DND-41 (cell line): Measurements from ENCODE around the gene ZNF366.

Experiments used
- ATAC-seq: fragments of 200-7000 bp; cut with Tn5 transposase; 3 replicates; pipeline ENCODE4 v1.9.1; 2021; ENCODE audit warnings: low read depth; ENCODE audit not compliant: insufficient read depth
- DNase-seq: peaks from one replicate; pipeline ENCODE4 v3.0.0-alpha.2; 2020
- H2AFZ ChIP-seq: 2 replicates; pipeline ENCODE4 v1.6.0; 2012; ENCODE audit warnings: low read depth, low read length
- H3K27ac ChIP-seq: 2 replicates; pipeline ENCODE4 v1.5.1; 2012; ENCODE audit warnings: low read length, inconsistent platforms
- H3K27me3 ChIP-seq: fragments of 200-600 bp; sonication (generic); 2 replicates; pipeline ENCODE4 v1.6.0; 2012; ENCODE audit warnings: low read length, mild to moderate bottlenecking, inconsistent platforms; ENCODE audit not compliant: insufficient read depth, poor library complexity
- H3K36me3 ChIP-seq: 2 replicates; pipeline ENCODE4 v1.5.1; 2012; ENCODE audit warnings: low read length, inconsistent platforms; ENCODE audit not compliant: insufficient read depth
- H3K4me1 ChIP-seq: 2 replicates; pipeline ENCODE4 v1.5.1; 2012; ENCODE audit warnings: mild to moderate bottlenecking, low read length; ENCODE audit not compliant: insufficient read depth
- H3K4me2 ChIP-seq: 2 replicates; pipeline ENCODE4 v1.6.0; 2012; ENCODE audit warnings: mild to moderate bottlenecking, moderate library complexity, low read length, inconsistent platforms; ENCODE audit not compliant: insufficient read depth
- H3K4me3 ChIP-seq, 2 experiments: fragments of 200-600 bp in 1 of 2; shearing (Covaris generic) in 1 of 2; 2 replicates each; pipeline ENCODE4 v1.5.1; 2012 to 2016; ENCODE audit warnings: inconsistent platforms in 2 of 2, low read length in 2 of 2, mild to moderate bottlenecking in 2 of 2, low read depth in 1 of 2, moderate library complexity in 1 of 2
- H3K79me2 ChIP-seq: 2 replicates; pipeline ENCODE4 v1.6.0; 2012; ENCODE audit warnings: low read length, inconsistent platforms; ENCODE audit not compliant: insufficient read depth
- H3K9ac ChIP-seq: 2 replicates; pipeline ENCODE4 v1.6.0; 2012; ENCODE audit warnings: low read depth, mild to moderate bottlenecking, inconsistent platforms, low read length, moderate library complexity
- H3K9me3 ChIP-seq: 2 replicates; pipeline ENCODE4 v1.5.1; 2012; ENCODE audit warnings: low read length, moderate library complexity, mild to moderate bottlenecking, inconsistent platforms; ENCODE audit not compliant: insufficient read depth, severe bottlenecking
- H4K20me1 ChIP-seq: 2 replicates; pipeline ENCODE4 v1.6.0; 2012; ENCODE audit warnings: low read length; ENCODE audit not compliant: insufficient read depth
- CTCF ChIP-seq: IDR thresholded peaks from 2 replicates; pipeline ENCODE4 v1.5.1; 2012; ENCODE audit warnings: borderline replicate concordance, low read length, moderate library complexity, mild to moderate bottlenecking; ENCODE audit not compliant: poor library complexity, severe bottlenecking; ENCODE audit errors: extremely low read depth
- EZH2 ChIP-seq: IDR thresholded peaks from 3 replicates; pipeline ENCODE4 v1.6.1; 2012; ENCODE audit warnings: borderline replicate concordance, low read depth, mild to moderate bottlenecking, moderate library complexity, low read length, inconsistent platforms; ENCODE audit not compliant: severe bottlenecking

ZNF366 gene

GRCh38 chr5:72488756-72489155 is 18.5 kb downstream of the ZNF366 start:
- no peak for DNase-seq
- H3K4me2 ChIP-seq: no peak overlapping the region
- ATAC-seq: no peak
- H3K36me3 ChIP-seq: no peaks in the 10 kb centered on the region
- no peak overlapping the region for H2AFZ ChIP-seq
- H3K27me3 ChIP-seq: no peaks in the 10 kb centered on the region
- no peak overlapping the region for H3K4me3 ChIP-seq
- H3K79me2 ChIP-seq: no peaks in the 10 kb centered on the region
- no peak for TF ChIP-seq EZH2
- no peak for TF ChIP-seq CTCF
- H3K9ac ChIP-seq: no peak overlapping the region
- H4K20me1 ChIP-seq: no peaks in the 10 kb centered on the region
- no peak overlapping the region for H3K27ac ChIP-seq
- no peaks in the 10 kb centered on the region for H3K9me3 ChIP-seq
- H3K4me1 ChIP-seq: no peaks in the 10 kb centered on the region

- Histone ChIP-seq H3K79me2 (no peaks in the 10 kb centered on the region), H4K20me1 (no peaks in the 10 kb centered on the region), H3K27me3 (no peaks in the 10 kb centered on the region), H2AFZ (no peak overlapping the region), H3K36me3 (no peaks in the 10 kb centered on the region), H3K4me1 (no peaks in the 10 kb centered on the region), H3K4me3 (no peak overlapping the region), H3K4me2 (no peak overlapping the region), H3K9me3 (no peaks in the 10 kb centered on the region), H3K9ac (no peak overlapping the region), H3K27ac (no peak overlapping the region)
- TF ChIP-seq CTCF: no peak
- TF ChIP-seq EZH2: no peak
- DNase-seq (no peak), ATAC-seq (no peak)
Observed at GRCh38 chr5:72487177-72487576, 20.0 kb downstream of the ZNF366 start.

GRCh38 chr5:72486371-72486770 is 20.8 kb downstream of the ZNF366 start:
- no peak overlapping the region for H3K4me2 ChIP-seq
- DNase-seq: no peak
- no peaks in the 10 kb centered on the region for H3K36me3 ChIP-seq
- H2AFZ ChIP-seq: no peak overlapping the region
- no peaks in the 10 kb centered on the region for H4K20me1 ChIP-seq
- no peaks in the 10 kb centered on the region for H3K4me1 ChIP-seq
- ATAC-seq: no peak
- H3K4me3 ChIP-seq: no peak overlapping the region
- H3K79me2 ChIP-seq: no peaks in the 10 kb centered on the region
- TF ChIP-seq EZH2 (no peak), CTCF (no peak)
- H3K9ac ChIP-seq: no peak overlapping the region
- no peak overlapping the region for H3K27ac ChIP-seq
- H3K9me3 ChIP-seq: no peaks in the 10 kb centered on the region
- H3K27me3 ChIP-seq: no peaks in the 10 kb centered on the region

- Histone ChIP-seq H2AFZ (no peak overlapping the region), H3K4me3 (no peak overlapping the region), H4K20me1 (no peaks in the 10 kb centered on the region), H3K4me2 (no peak overlapping the region), H3K9ac (no peak overlapping the region), H3K27ac (no peak overlapping the region), H3K27me3 (no peaks in the 10 kb centered on the region), H3K4me1 (no peaks in the 10 kb centered on the region), H3K79me2 (no peaks in the 10 kb centered on the region), H3K9me3 (no peaks in the 10 kb centered on the region), H3K36me3 (no peaks in the 10 kb centered on the region)
- no peak for TF ChIP-seq EZH2
- no peak for TF ChIP-seq CTCF
- DNase-seq: no peak
- no peak for ATAC-seq
Observed at GRCh38 chr5:72485430-72485974, 21.7 kb downstream of the ZNF366 start.
